HG03175 (cell line): Measurements from ENCODE around the gene WNK4.

Source experiments
- ATAC-seq: cut with Tn5 transposase; IDR thresholded peaks from one replicate; pipeline ENCODE4 v1.9.1; 2021; ENCODE audit warnings: mild to moderate bottlenecking, moderate library complexity; ENCODE audit not compliant: unreplicated experiment

Gene WNK4

GRCh38 chr17:42795465-42795864 lies 15.1 kb downstream of the WNK4 start:
- no peak for ATAC-seq

- no peak for ATAC-seq
Measured at GRCh38 chr17:42796066-42796758, 15.8 kb downstream of the WNK4 start.

- no peak for ATAC-seq
Measured at GRCh38 chr17:42797067-42798007, 16.9 kb downstream of the WNK4 start.

- ATAC-seq, result no peak
Measured at GRCh38 chr17:42798011-42798382, 17.6 kb downstream of the WNK4 start.

GRCh38 chr17:42798383-42799380 lies 18.3 kb downstream of the WNK4 start, which contains the start of the genes CNTD1 and COA3:
CNTD1 (plus strand) TSS chr17:42798861; CDS start chr17:42799068, 207 bp downstream.
COA3 (minus strand) TSS chr17:42798704; CDS start chr17:42798681, 23 bp downstream.
- peak; percentile 89 for ATAC-seq

GRCh38 chr17:42803074-42803883 lies 22.9 kb downstream of the WNK4 start:
- ATAC-seq, result no peak

GRCh38 chr17:42804918-42805367 lies 24.5 kb downstream of the WNK4 start:
- ATAC-seq, result no peak

- no peak for ATAC-seq
Measured at GRCh38 chr17:42806249-42806648, 25.8 kb downstream of the WNK4 start.

GRCh38 chr17:42809250-42809649 lies 28.8 kb downstream of the WNK4 start:
- no peak for ATAC-seq

GRCh38 chr17:42814633-42815399 lies 34.4 kb downstream of the WNK4 start:
- no peak for ATAC-seq

- no peak for ATAC-seq
Measured at GRCh38 chr17:42817866-42818265, 37.5 kb downstream of the WNK4 start.

- no peak for ATAC-seq
Measured at GRCh38 chr17:42818379-42818778, 38.0 kb downstream of the WNK4 start.

GRCh38 chr17:42819939-42820535 lies 39.6 kb downstream of the WNK4 start:
- ATAC-seq, result no peak

GRCh38 chr17:42821176-42821575 lies 40.8 kb downstream of the WNK4 start:
- ATAC-seq, result no peak

GRCh38 chr17:42827472-42827871 lies 47.1 kb downstream of the WNK4 start:
- ATAC-seq, result no peak

- no peak for ATAC-seq
Measured at GRCh38 chr17:42830971-42831370, 50.6 kb downstream of the WNK4 start.

- no peak for ATAC-seq
Measured at GRCh38 chr17:42832213-42832933, 52.0 kb downstream of the WNK4 start.
